IPS-18c (cell line): ENCODE data around the gene USH1G.

ENCODE experiments used
- H3K4me3 ChIP-seq: 2 replicates; pipeline ENCODE4 v1.7.0; 2013; ENCODE audit warnings: low read depth, mild to moderate bottlenecking, low read length, moderate library complexity; ENCODE audit not compliant: insufficient read depth
- H3K9me3 ChIP-seq: one replicate; pipeline ENCODE4 v1.6.1; 2013; ENCODE audit warnings: mild to moderate bottlenecking, low read length, moderate library complexity; ENCODE audit not compliant: control insufficient read depth, insufficient read depth

Gene USH1G

GRCh38 chr17:74939534-74939933 lies 16.5 kb upstream of the USH1G start:
- H3K4me3 ChIP-seq, result no peak overlapping the region
- H3K9me3 ChIP-seq, result no peaks in the 10 kb centered on the region

GRCh38 chr17:74938194-74938950 lies 15.3 kb upstream of the USH1G start:
- H3K9me3 ChIP-seq, result no peaks in the 10 kb centered on the region
- no peak overlapping the region for H3K4me3 ChIP-seq

GRCh38 chr17:74937064-74938051 lies 14.3 kb upstream of the USH1G start:
- H3K4me3 ChIP-seq, result no peak overlapping the region
- H3K9me3 ChIP-seq, result no peaks in the 10 kb centered on the region

GRCh38 chr17:74936470-74936799 lies 13.4 kb upstream of the USH1G start:
- Histone ChIP-seq H3K9me3 (no peaks in the 10 kb centered on the region), H3K4me3 (no peak overlapping the region; the same call in 1 of the 2 replicates)

GRCh38 chr17:74935585-74936469 lies 12.8 kb upstream of the USH1G start, which contains the start of gene OTOP3:
TSS of gene OTOP3 (plus strand) at chr17:74935898. CDS start at chr17:74935922, 24 bp downstream.
- Histone ChIP-seq H3K9me3 (no peaks in the 10 kb centered on the region), H3K4me3 (peak within 1 kb of the TSS; percentile 31; the same call in 1 of the 2 replicates)

GRCh38 chr17:74935048-74935447 lies 12.0 kb upstream of the USH1G start:
- Histone ChIP-seq H3K4me3 (peak overlapping the region; percentile 31; the same call in 1 of the 2 replicates), H3K9me3 (no peaks in the 10 kb centered on the region)

- no peak overlapping the region for H3K4me3 ChIP-seq
- H3K9me3 ChIP-seq, result no peaks in the 10 kb centered on the region
These were observed 7.5 kb upstream of the USH1G start for GRCh38 chr17:74930535-74931036.

GRCh38 chr17:74928786-74929185 lies 5.7 kb upstream of the USH1G start:
- Histone ChIP-seq H3K4me3 (no peak overlapping the region), H3K9me3 (no peaks in the 10 kb centered on the region)

- Histone ChIP-seq H3K9me3 (no peaks in the 10 kb centered on the region), H3K4me3 (no peak overlapping the region)
These were observed 2.2 kb upstream of the USH1G start for GRCh38 chr17:74925242-74925641.

GRCh38 chr17:74924250-74924948 lies 1.3 kb upstream of the USH1G start, which contains the start of gene OTOP2:
TSS of gene OTOP2 (plus strand) at chr17:74924273. CDS start at chr17:74924633, 360 bp downstream.
- Histone ChIP-seq H3K4me3 (peak within 1 kb of the TSS; percentile 46), H3K9me3 (no peaks in the 10 kb centered on the region)

- peak overlapping the region; percentile 46; the same call in 1 of the 2 replicates for H3K4me3 ChIP-seq
- no peaks in the 10 kb centered on the region for H3K9me3 ChIP-seq
These were observed 639 bp upstream of the USH1G start for GRCh38 chr17:74923538-74924249.

GRCh38 chr17:74922172-74922571 lies 883 bp downstream of the USH1G start:
- no peak overlapping the region for H3K4me3 ChIP-seq
- no peaks in the 10 kb centered on the region for H3K9me3 ChIP-seq

GRCh38 chr17:74921769-74922168 lies 1.3 kb downstream of the USH1G start:
- Histone ChIP-seq H3K9me3 (no peaks in the 10 kb centered on the region), H3K4me3 (no peak overlapping the region)

- Histone ChIP-seq H3K9me3 (no peaks in the 10 kb centered on the region), H3K4me3 (no peak overlapping the region)
These were observed 1.9 kb downstream of the USH1G start for GRCh38 chr17:74921026-74921681.

GRCh38 chr17:74920642-74921025 lies 2.4 kb downstream of the USH1G start:
- Histone ChIP-seq H3K9me3 (no peaks in the 10 kb centered on the region), H3K4me3 (no peak overlapping the region)
